Epithelial cell of prostate (primary cell): ENCODE measurements around the gene AGBL3.

Experiments
- DNase-seq: peaks from one replicate; pipeline ENCODE4 v3.0.0-alpha.2; 2011; ENCODE audit warnings: low read depth, low spot score
- H3K27ac ChIP-seq: fragments of 450-650 bp; 2 replicates; pipeline ENCODE4 v1.5.1; 2017; ENCODE audit warnings: mild to moderate bottlenecking

AGBL3 gene

DNA sequence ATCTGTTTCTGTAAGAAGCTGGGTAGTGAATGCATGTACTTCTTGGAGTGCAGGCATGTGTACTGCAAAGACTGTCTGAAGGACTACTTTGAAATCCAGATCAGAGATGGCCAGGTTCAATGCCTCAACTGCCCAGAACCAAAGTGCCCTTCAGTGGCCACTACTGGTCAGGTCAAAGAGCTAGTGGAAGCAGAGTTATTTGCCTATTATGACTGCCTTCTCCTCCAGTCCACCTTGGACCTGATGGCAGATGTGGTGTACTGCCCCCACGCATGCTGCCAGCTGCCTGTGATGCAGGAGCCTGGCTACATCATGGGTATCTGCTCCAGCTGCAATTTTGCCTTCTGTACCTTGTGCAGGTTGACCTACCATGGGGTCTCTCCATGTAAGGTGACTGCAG, 142.6 kb downstream of the AGBL3 start:
- DNase-seq, result no peak

DNA sequence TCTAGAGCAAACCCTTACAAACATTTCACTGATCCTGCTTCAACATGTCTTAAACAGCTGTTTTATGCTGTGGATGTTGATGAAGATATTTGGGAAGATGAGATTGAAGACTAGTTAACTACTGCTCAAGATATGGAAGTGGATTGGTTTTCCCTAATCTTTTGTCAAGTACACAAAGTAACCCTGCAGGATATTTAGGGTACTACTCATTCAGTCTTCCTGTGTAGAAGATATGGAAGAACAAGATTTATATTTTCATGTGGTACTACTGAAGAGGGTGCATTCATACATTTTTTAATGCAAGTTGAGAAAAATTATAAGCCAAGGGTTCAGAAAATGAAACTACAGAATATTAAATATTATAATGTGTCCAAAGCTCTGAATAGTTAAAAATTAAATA, 143.3 kb downstream of the AGBL3 start:
- no peak overlapping the region for H3K27ac ChIP-seq
- no peak for DNase-seq

More for the DNA sequence above, 142.6 kb downstream of the AGBL3 start:
- H3K27ac ChIP-seq, result no peak overlapping the region

DNA sequence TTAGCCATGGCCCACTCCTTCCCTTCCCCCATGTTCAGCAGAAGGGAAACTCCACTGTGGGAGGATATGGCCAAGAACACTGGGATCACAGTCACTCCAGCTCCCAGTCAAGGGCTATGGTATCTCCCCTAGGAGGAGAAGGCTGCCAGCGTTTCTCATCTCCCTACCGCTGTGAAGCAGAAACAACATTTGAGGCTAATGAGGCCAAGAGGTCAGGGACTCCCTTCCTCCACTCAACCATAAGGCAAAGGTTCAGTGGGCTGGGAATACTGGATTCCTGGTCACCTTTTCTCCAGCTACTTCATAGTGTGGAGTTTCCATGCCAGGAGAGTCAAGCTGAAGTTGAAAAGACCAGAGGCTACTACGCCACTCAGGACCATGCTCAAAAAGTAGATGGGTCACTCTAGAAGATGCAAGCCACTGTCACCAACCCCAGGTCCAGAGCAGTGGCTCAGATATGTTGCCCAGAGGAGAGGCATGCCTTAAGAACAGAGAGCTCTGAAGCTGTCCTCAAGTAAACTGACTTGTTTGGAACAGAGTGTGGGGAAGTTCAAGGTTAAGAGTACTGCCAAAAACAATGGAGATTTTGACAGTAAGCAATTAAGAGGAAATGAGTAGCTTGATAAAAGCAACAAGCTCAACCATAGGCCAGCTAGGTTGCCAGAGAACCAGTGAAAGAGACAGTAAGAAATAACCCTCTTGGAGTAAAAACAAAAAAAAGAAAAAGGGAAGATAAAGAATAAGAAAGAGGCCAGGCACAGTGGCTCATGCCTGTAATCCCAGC, 157.8 kb downstream of the AGBL3 start:
- no peak overlapping the region for H3K27ac ChIP-seq
- no peak for DNase-seq

DNA sequence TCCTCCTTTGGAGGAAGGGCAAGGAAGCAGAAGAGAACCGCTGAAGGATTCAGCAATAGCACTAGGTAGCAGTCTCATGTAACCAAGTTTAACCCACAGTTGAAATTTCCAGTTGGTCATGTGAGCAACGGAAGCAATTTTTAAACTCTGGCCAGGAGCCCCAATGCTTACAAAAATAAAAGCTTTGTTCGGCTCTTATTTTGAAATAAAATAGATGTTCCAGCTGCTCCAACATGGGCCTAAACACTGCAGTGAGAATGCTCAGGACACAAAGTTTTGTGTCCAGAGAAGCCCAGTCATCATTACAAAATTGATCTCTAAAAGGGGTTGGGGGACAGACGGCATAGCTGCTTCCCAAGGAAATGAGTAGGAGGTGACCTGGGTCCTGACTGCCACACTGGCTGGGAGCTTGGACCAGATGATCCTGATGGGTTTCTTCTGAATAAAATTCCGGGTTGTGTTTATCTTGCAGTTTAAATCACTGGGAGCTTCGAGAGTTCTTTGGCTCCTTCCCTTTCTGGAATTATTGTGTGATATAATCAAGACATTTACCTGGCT, 161.1 kb downstream of the AGBL3 start:
- H3K27ac ChIP-seq, result peak overlapping the region; percentile 47
- no peak for DNase-seq

DNA sequence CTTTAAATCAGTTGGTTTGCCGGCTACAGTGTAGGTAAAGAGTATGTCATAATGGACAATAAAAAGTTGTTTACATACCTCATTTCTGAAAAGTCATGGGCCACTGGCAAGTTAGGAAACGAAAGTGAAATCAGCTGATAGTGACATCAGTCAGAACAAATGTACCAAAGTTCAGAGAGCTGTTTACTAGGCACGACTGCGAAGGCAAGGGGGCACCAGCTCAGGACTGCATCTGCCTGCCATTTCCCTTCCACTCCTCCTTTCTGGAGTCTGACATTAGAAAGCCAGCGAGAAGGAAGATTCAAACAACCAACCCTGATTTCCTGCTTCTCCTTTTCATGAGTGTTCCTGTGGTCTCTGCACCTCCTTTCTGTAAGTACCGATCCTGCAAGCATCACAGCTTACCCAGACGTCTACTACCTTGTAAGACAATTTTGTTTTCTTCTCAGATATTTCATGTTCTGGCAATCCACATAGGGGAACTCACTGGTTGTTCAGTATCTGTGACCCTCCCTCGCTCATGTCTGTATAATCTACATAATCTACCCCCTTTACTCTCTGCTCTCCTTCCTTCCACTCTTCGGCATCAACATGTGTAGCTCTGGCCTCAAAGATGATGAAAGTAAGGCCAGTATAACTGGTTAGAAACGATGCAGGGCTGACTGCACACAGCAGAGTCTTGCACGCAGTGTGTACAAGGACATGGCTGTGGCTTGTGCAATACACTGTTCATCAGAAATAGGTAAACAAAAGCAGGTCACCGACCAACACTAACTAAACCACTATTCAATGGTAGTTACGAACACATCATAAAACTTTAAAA, 161.8 kb downstream of the AGBL3 start, which contains the start of gene TMEM140:
TSS of gene TMEM140 (plus strand) at position 174 of the 823 bp plus-strand sequence. CDS start 16,370 bp downstream, outside the sequence.
- peak; percentile 37 for DNase-seq

DNA sequence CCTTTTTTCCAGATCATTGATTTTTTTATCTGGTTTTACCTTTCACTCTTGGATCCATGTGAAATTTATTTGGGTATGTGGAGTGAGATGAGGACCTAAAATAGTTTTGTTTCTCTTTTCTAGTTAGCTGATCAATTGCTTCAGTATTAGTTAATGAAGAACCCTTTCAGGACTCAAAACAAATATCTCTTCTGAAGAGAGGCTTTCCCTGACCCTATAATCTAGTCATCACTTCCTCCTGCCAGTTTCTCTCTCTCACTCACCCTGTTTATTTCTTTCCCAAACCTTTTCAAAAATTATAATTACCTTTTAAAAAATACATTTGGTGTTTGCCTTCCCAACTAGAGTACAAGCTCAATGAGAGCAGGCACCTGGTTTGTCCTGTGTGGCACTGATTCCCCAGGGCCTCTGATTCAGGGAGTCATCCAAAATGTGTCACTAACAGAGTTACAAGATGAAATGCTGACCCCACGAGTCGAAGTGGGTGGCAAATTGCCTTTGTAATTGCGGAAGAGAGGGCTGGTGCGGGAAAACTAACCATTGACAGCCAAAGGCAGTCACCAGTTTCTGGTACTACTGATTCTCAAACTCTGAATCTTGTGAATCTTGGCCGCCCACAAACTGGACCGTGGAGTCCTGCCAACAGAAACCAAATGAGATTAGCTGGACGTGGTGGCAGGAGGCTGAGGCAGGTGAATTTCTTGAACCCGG, 163.9 kb downstream of the AGBL3 start:
- DNase-seq, result no peak
- no peak overlapping the region for H3K27ac ChIP-seq

More for the DNA sequence above, 161.8 kb downstream of the AGBL3 start, which contains the start of gene TMEM140:
- H3K27ac ChIP-seq, result peak within 1 kb of the TSS; percentile 47

DNA sequence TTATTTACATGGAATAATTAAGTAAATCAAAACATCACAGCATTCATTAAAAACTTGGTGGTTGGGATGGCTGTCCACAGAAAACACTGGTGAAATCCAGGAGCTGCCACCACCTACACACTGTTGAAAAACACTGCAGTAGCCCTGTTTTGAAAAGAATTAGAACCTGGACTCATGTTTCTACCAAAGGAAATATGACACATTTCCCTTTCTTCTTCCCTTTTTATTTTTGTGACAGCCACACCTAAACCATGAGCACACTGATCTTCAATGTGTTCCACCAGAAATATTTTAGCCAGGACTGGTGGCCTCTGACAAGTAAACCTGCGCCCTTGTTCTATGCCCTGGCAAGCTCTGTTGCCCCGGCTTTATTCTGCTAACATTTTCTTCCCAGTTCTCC, 164.8 kb downstream of the AGBL3 start:
- no peak overlapping the region for H3K27ac ChIP-seq
- no peak for DNase-seq

DNA sequence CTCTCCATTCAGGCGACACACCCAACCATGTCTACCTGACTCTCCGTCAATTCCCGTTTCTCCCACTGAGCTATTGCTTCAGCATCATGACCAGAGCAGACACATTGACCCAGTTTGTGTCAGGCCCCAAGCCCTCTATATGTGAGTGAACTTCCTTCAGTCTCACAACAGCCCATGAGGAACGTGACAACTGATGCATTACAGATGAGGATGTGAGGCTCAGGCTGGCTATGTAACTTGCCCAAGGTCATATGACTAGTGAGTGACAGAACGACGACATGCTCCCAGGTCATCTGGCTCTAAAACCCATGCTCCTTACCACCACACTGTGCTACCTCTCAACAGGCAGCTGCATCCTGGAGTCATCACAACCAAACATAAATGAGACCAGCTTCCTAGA, 165.2 kb downstream of the AGBL3 start:
- H3K27ac ChIP-seq, result no peak overlapping the region
- DNase-seq, result no peak

DNA sequence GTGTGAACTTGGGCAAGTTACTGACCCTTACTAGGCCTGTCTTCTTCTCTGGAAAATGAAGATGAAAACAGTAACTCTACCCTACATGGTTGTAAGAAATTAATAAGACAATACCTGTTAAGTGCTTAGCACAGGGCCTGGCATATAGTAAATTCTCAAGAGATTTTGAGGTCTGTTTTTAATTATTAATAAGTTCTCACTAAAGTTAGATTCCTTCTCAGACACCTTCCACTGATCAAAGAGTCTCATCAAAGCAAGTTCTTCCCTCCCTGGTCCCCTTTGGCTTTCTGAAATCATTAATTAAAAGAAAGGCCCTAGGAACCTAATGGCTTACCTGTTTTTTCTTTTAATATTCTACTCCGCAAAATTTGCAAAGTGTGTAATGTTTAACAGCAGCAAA, 166.1 kb downstream of the AGBL3 start:
- no peak overlapping the region for H3K27ac ChIP-seq
- no peak for DNase-seq

DNA sequence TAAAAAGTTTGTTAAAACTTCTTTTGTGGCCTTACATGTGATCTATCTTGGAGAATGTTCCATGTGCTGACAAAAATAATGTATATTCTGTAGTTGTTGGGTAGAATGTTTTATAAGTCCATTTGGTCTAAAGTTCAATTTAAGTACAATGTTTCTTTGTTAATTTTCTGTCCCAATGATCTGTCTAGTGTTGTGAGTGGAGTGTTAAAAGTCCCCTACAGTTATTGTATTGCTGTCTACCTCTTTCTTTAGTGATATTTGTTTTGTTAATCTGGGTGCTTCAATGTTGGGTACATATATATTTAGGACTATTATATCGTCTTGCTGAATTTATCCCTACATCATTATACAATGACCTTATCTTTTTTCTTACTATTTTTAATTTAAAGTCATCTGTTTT, 168.4 kb downstream of the AGBL3 start:
- no peak overlapping the region for H3K27ac ChIP-seq
- no peak for DNase-seq

DNA sequence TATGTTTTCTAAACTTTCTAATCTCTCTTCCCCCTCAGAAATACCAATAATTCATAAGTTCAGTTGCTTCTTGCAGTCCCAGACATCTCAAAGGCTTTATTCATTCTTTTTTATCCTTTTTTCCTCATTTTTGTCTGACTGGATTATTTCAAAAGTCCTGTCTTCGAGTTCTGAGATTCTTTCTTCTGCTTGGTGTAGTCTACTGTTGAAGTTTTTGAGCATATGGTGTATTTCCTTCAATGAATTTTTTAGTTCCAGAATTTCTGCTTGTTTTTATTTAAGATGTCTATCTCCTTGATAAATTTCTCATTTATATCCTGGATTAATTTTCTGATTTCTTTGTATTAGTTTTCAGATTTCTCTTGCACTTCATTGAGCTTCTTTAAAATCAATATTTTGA, 170.0 kb downstream of the AGBL3 start:
- H3K27ac ChIP-seq, result no peak overlapping the region
- DNase-seq, result no peak

DNA sequence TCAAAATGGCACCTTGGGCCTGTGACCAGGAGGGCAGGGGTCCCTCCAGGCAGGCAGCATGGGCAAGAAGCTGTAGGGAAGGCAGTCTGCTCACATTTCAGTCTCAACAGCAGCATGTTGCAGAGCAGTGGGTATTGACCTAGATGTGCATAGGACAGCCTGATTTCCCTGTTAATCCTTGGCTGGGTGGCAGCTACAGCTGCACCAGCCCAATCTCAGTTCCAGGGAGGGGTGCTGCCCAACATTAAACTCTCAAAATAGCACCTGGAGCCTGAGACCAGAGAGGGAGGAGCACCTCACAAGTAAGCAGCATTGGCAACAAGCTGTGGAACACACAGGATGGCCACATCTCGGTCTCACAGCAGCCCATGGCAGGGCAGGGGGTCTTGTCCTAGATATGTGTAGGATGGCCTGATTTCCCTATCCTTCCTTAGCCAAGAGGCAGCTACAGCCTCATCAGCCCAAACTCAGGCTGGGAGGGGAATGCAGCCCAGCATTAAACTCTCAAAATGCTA, 171.9 kb downstream of the AGBL3 start:
- H3K27ac ChIP-seq, result no peak overlapping the region
- DNase-seq, result no peak

DNA sequence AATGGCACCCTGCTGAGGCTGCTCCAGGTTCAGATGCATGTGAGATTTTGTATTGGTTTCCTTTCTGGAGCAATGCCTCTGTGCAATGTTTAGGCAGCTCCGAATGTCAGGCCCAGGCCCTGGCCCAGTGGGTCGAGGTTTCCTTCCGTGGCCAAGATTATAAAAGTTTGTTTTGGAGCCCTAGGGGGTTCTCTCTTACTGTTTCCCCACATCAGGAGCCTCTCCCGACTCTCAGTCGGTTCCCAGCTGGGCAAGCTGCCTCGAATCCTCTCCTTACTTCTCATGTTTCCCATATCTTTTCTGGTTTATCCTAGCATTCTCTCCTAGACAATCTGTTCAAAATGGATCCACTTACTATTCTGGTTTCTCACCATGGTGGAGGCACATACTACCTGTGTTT, 172.6 kb downstream of the AGBL3 start:
- DNase-seq, result no peak
- no peak overlapping the region for H3K27ac ChIP-seq

DNA sequence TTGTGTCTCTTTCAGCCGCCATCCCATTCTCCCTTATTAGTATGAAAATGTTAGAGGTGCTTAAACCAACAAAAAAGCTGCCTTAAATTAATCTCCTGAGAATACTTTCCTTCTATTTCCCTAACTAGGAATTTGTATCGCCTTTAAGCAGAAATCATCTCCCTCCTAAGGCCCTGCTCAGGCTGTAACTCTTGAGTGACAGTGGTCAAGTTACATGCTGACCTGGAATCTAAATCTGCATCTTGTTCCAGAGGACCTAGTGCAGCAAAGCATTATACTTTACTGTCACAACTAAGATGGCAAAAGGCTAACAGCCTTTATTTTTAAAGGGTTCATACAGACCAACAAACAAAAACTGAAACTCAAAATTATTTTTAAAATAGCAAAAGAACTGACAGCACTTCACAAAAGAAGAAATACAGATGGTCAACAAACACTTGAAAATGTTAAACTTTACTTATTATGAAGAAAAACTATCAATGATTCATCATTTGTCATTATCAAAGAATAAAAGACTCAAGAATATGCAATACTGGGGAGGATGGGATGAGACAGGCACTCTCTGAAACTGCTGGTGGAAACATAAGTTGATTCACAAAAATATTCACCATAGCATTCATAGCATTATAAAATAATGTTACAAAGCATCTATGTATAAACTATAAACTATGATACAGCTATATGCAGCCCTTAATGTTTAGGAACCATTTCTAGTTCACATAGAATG, 173.2 kb downstream of the AGBL3 start:
- H3K27ac ChIP-seq, result peak overlapping the region; percentile 25
- no peak for DNase-seq

DNA sequence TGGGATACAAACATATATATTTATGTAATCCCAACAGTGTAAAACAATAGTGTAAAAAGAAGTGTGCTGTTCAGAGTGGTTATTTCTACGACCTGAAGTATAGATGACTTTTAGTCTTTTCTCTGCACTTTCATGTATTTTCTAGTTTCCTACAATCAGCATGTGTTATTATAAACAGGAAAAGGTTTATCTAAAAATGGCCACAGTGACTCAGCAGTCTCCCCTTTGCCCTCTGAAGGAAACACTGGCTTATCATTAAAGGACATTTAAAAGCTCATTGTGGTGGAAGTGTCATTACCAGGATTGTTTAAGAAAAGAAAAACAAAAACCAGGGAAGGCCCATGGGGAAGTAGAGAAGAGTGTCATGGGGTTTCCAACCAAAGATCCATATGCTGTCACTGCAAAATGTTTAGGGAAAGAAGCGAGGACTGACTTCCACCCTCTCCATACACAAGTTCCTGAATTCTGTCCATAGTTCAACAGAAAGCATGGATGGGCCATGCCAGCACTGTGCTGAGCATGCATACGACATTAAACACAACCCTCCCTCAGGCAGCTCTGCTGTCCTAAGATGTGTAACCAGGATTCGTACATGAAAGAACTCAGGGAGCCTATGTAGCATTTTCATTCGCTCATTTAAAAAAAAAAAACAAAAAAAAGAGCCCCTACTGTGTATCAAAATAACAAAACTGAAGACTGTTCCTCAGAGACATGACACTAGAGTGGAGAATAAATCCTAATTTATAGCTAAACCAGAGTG, 174.0 kb downstream of the AGBL3 start:
- H3K27ac ChIP-seq, result peak overlapping the region; percentile 25

DNA sequence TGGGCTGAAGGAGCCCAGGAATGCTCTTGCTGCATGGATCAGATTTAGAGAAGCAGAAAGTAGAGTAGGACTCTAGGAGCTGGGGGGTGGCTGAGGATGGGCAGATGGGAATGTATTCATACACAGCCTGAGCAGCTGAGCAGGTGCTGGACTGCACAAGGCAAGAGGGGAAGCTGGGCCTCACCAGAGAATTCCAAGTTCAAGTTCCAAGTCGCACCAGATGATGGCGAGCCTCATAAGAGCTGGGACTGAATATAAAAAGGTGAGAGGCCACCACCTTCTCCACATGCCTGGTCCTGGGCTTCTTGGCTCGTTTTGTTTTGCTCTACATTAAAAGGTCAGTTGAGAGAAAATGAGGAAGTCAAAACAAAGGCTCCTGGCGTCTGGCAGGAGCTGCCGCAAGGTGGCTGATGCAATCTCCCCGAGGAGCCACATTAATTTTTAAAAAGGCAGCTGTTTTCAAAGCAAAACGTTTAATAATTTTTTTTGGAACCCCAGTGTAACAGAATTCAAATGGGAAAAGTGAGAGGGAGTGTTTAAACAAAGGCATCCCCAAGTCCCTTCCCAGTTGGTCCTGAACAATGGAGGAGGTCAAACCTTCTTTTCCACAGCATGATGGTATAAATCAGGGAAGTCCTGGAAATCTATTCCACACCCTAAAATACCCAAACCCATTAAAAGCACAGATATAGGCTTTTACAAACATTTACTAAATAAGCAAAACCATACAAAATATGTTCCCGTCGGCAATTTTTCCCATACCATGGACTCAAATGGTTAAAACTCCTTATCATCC, 174.7 kb downstream of the AGBL3 start:
- no peak for DNase-seq
- H3K27ac ChIP-seq, result no peak overlapping the region

More for the DNA sequence above, 174.0 kb downstream of the AGBL3 start:
- no peak for DNase-seq

DNA sequence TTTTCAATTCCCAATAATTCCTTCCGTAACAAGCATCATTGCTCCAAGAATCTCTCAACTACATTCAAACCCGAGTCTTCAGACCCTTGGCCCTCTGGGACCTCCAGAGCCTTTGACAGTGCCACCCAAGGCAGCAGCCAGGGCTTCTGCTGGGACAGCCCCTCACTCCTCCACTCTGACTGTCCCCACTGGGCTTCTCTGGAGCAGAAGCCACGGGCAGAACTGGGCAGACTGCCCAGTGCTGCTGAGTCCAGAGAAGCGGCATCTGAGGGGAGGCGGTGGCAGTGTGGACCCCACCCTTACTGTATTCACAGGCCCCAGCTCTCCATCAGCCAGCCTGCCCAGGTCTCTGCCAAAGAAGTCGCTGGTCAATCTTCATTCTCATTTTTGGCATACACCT, 175.4 kb downstream of the AGBL3 start:
- H3K27ac ChIP-seq, result no peak overlapping the region
- no peak for DNase-seq

DNA sequence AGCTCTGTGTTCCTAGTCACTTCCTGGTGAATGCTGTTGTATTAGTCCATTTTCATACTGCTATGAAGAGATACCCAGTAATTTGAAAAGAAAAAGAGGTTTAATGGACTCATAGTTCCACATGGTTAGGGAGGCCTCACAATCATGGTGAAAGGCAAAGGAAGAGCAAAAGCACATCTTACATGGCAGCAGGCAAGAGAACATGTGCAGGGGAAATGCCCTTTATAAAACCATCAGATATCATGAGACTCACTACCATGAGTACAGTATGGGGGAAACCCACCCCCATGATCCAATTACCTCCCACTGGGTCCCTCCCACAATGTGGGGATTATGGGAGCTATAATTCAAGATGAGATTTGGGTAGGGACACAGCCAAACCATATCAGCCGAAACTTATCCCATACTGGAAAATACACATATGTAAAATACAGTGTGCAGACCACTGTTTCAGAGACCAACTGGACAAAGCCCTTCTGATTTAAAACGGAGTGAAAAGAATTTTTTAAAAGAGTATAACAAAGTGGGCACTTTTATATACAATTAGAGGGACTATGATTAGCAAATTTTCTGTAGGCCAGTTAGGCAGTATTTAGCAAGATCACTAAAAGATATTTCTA, 176.2 kb downstream of the AGBL3 start:
- no peak overlapping the region for H3K27ac ChIP-seq
- no peak for DNase-seq
